Ammon's horn (tissue), 1 donor: ENCODE data around the gene RGS21.

ENCODE experiments used
- DNase-seq: peaks from one replicate; pipeline ENCODE4 v3.0.0-alpha.2; 2016; ENCODE audit warnings: low spot score

RGS21 gene

DNA sequence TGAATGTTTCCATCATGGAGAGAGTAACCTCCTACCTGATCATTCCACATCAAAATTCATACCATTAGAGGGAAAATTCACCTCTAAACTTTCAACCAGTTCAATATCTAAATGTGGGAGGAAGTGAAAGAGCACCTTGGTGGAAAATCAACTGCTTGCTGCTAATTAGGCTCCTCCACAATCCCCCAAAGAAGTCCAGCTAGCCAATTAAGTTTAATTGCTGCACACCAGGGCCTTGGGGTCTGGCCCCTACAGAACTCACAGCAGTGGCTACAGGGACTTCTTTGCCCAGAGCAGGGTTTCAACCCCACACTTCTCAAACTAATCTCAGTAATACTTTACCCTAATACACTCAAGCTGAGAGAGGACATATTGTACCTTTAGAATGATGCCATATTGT, 62.1 kb downstream of the RGS21 start:
- DNase-seq: no peak

- no peak for DNase-seq
Measured at GRCh38 chr1:192379554-192379953, 62.8 kb downstream of the RGS21 start.

- no peak for DNase-seq
Measured at GRCh38 chr1:192382758-192383157, 66.0 kb downstream of the RGS21 start.

DNA sequence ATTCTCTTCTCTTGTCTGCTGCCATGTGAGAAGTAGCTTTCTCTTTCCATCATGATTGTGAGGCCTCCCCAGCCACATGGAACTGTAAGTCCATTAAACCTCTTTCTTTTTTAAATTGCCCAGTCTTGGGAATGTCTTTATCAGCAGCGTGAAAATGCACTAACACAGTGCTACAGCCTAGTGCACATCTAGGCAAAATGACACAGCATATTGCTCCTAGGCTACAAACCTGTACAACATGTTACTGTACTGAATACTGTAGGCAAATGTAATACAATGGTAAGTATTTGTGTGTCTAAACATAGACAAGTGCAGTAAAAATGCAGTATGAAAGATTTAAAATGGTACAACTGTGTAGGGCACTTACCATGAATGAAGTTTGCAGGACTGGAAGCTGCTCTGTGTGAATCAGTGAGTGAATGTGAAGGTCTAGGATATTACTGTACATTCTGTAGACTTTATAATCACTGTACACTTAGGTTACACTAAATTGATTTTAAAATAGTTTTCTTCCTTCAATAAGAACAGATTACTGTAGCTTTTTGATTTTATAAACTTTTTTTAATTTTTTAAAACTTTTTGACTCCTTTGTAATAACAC, 69.4 kb downstream of the RGS21 start:
- DNase-seq: no peak

DNA sequence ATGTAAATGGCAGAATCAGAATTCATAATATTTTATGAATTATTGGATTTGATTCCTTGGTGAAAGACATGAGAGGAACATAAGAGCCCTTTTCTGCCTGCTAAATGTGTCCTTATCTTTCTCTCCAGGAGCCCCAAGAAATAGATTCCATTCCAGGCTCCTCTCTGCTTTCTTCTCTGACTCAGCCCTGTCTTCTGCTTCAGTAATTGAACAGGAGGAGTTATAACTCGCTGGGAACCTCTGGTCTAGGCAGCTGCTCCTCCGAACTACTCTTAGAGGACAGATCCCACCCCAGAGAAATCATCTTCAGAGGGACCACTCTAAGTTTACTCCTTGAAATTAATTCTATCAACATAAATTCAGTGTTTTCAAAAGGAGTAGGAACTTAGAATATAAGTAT, 78.4 kb downstream of the RGS21 start:
- DNase-seq: no peak

DNA sequence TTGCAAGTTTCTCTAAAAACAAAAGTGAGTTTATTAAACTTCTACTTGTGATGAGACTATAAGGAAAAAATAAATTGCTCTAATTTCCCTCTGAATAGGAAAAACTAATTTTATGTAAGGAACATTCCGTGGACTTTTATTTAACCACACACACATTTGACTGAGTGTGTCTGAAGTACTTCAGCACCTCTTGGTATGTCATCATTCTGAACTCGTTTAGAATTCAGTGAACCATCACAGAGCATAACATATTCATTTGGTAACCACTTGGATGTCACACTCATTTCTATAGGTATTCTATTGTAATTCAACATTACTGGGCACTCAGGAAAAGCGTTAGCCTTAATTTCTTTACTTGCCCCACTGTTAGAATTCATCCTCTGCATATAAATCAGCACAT, 79.1 kb downstream of the RGS21 start:
- no peak for DNase-seq

- no peak for DNase-seq
Measured at GRCh38 chr1:192399161-192399560, 82.4 kb downstream of the RGS21 start.

- DNase-seq: no peak
Measured at GRCh38 chr1:192401825-192402224, 85.0 kb downstream of the RGS21 start.

- no peak for DNase-seq
Measured at GRCh38 chr1:192402571-192402970, 85.8 kb downstream of the RGS21 start.

DNA sequence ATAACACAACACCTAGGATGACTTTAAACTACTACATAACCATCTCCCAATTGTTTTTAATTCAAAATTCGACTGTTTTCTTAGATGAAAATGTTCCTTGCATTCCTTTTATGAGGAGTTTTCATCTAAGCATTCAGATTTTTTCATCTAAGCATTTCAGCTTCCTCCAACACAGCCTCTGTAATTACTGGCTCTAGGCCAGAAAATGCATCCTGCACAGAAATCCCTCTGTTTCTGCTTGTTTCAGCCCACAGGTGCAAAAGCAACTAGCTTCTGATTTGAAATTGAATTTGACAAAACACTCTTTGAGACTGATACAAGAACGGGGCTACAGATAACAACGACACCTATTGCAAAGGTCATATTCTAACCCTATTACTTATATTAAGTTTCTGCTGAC, 90.4 kb downstream of the RGS21 start:
- no peak for DNase-seq
